22Rv1 (cell line): Measurements from ENCODE around the gene ZKSCAN2.

Source experiments
- H3K27ac ChIP-seq: fragments of 450-650 bp; 2 replicates; pipeline ENCODE4 v1.5.1; 2017
- ZFX ChIP-seq: fragments of 450-650 bp; IDR thresholded peaks from 2 replicates; pipeline ENCODE4 v1.6.1; 2017; ENCODE audit warnings: antibody characterized with exemption, borderline replicate concordance
- TF ChIP-seq, protein P1 (sequence below): fragments of 450-650 bp; IDR thresholded peaks from 2 replicates; pipeline ENCODE4 v1.5.1; 2017; ENCODE audit warnings: mild to moderate bottlenecking

Gene ZKSCAN2

DNA sequence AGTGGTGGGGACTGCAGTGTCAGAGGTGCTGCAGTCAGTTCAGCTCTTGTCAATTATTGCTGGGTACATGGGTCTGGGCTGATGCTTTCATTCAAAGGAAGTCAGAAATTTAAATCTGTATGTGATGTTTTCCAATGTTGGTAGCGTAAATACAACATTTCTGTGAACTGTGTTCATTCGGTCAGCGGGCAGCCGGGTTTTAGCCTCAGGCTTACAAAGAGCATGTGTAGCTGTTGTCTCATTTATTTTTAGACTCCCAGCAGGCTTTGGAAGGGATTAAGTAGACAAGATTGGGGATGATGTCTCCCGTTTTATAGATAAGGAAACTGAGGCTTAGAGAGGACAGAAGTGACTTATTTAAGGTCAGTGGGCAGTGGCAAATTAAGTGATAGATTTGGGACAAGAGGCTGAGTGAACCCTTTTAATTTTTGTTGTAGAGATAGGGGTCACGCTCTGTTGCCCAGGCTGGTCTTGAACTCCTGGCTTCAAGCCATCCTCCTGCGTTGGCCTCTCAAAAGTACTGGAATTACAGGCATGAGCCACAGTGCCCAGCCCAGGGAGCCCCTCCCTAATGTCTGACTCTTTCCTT, 32.8 kb downstream of the ZKSCAN2 start:
- no peak for TF ChIP-seq ZFX
- TF ChIP-seq, protein P1, sequence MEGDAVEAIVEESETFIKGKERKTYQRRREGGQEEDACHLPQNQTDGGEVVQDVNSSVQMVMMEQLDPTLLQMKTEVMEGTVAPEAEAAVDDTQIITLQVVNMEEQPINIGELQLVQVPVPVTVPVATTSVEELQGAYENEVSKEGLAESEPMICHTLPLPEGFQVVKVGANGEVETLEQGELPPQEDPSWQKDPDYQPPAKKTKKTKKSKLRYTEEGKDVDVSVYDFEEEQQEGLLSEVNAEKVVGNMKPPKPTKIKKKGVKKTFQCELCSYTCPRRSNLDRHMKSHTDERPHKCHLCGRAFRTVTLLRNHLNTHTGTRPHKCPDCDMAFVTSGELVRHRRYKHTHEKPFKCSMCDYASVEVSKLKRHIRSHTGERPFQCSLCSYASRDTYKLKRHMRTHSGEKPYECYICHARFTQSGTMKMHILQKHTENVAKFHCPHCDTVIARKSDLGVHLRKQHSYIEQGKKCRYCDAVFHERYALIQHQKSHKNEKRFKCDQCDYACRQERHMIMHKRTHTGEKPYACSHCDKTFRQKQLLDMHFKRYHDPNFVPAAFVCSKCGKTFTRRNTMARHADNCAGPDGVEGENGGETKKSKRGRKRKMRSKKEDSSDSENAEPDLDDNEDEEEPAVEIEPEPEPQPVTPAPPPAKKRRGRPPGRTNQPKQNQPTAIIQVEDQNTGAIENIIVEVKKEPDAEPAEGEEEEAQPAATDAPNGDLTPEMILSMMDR, result no peak
- H3K27ac ChIP-seq, result no peak overlapping the region

DNA sequence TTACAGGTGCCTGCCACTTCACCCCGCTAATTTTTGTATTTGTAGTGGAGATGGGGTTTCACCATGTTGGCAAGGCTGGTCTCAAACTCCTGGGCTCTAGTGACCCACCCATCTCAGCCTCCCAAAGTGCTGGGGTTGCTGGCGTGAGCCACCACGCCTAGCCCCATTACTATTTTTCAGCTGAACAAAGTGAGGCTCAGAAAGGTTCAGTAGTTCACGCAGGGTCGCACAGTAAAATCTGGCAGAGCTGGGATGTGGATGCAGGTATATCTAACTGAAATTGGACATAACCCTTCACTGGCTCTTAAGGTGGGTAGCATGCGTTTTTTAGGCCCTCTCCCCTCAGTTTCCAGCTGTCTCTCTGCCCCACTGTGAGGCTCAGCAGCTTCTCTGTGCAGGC, 33.7 kb downstream of the ZKSCAN2 start:
- no peak for TF ChIP-seq ZFX
- TF ChIP-seq, protein P1, result no peak
- no peak overlapping the region for H3K27ac ChIP-seq

DNA sequence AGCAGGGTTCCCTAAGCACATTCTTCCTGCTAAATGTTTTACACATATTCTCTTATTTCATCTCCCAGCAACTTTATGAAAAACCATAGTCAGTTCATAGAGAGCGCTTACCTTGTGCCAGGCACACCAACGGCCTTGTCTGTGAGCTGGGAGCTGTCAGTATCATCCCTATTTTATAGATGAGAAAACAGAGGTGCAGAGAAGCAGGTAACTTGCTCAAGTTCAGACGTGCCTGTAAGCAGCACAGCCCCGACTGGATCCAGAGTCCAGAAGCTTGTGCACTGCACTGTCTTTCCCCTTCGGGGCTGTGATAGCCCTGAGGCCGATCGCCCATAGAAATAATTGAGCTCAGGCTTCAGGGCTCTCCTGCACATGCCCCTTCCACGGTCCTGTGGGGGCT, 34.7 kb downstream of the ZKSCAN2 start:
- no peak for TF ChIP-seq ZFX
- TF ChIP-seq, protein P1, result no peak
- H3K27ac ChIP-seq, result no peak overlapping the region

DNA sequence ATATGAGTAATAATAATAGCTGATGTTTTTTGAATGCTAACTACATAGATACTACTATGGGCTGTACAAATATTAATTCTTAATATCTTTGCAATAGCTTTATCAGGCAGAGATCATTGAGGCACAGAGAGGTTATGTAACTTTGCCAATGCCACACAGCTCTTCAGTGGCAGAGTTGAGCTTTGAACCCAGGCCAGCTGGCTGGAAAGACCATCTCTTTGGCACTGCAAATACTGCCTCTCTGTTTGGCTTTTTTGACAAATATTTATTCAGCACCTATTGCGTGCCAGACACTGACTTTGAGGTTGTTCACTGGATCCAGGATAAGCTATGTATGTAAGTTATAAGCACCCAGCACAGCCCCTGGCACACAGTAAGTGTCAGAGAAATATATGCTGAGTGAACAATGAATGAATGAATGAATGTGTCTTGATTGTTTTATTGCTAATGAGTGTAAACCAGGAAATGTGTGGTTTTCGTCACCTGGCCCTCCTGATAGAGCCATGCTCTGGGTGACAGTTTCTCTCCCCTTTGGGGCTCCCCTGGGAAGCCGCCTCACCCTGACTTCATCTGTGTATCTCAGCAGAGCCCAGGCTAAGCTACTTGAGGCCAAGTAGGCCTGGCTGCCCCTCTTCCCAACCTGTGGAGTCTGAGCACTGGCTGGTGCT, 38.4 kb downstream of the ZKSCAN2 start:
- no peak for TF ChIP-seq ZFX
- TF ChIP-seq, protein P1, result no peak
- no peak overlapping the region for H3K27ac ChIP-seq

DNA sequence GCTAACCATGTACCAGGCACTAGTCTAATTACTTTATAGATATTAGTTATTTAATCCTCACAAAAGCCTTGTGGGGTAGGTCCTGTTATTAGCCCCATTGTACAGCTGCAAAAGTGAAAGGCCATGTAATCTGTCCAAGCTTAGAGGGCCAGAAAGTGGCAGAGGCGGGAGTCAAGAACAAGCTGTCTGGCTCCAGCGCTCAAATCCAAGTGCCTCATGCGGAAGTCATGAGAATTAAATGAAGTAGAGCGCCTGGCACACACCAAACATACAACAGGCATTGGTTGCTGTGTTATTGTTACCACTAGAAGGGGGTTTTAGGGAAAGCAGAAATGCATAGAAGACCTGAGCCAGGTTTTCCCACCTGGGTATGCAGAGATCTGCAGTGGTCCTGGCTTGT, 39.7 kb downstream of the ZKSCAN2 start:
- TF ChIP-seq, protein P1, result no peak
- TF ChIP-seq ZFX, result no peak
- no peak overlapping the region for H3K27ac ChIP-seq

DNA sequence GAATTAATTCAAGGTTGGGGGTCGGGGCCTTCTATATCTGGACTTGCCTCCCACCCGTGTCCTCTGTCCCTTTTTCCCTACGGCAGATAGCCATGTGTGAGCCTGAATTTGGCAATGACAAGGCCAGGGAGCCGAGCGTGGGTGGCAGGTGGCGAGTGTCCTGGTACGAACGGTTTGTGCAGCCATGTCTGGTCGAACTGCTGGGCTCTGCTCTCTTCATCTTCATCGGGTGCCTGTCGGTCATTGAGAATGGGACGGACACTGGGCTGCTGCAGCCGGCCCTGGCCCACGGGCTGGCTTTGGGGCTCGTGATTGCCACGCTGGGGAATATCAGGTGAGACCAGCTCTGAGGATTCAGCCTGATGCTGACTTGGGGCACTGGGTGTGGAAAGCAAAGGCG, 40.5 kb downstream of the ZKSCAN2 start:
- no peak overlapping the region for H3K27ac ChIP-seq
- TF ChIP-seq ZFX, result no peak
- TF ChIP-seq, protein P1, result no peak

DNA sequence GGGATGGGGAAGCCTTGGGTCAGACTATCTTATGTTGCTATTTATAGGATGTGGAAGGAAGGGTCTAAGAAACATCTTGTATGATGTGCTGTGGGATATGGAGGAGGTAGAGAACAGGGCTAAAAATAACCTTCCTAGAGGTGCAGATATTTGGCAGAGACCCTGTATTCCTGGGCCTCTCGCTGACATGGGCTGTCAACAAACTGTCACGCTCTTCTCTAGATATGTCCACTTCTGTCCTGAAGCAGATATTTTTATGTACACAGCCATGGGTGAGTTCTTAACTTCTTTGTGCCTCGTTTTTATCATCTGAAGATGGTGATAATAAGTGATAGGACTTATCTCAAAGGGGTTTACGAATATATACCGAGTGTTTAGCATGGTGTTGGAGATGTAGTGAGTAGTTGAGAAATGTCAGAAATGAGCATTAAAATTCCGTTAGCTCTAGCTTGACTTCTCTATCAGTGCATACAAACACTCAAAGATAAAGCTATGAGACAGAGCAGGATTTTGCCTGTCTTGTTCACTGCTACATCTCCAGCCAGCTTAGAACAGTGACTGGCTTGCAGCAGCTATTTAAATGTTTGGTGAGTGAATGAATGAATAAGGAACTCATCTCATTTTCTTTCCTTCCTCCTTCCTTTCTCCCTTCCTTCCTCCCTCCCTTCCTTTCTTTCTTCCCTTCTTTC, 43.8 kb downstream of the ZKSCAN2 start:
- no peak overlapping the region for H3K27ac ChIP-seq
- TF ChIP-seq, protein P1, result no peak
- TF ChIP-seq ZFX, result no peak
